Measurements from ENCODE around the gene GLT6D1. TPM values are rescaled to one million over a fixed set of nuclear protein-coding genes. Genes with fewer than 3 reads are reported as not detected.

The GLT6D1 gene
- total and polyA plus RNA-seq, 2 donors (not counting 1 experiment from before 2014, with no cell fraction given) = not detected

- no peak overlapping the region for H3K4me3 ChIP-seq (ENCODE audit: control extremely low read depth in 1 of 5, extremely low read depth in 1 of 5, insufficient read depth in 1 of 5, low read depth in 2 of 5, low read length in 4 of 5)
- TF ChIP-seq CTCF (IDR thresholded peaks at IDR 0.05) (no peak), EZH2 (IDR thresholded peaks at IDR 0.05; ENCODE audit: borderline replicate concordance, insufficient read depth, low read depth, low read length, poor library complexity, severe bottlenecking) (no peak)
- Mint-ChIP-seq H3K27me3 (no peaks in the 10 kb centered on the region), H3K4me1 (no peaks in the 10 kb centered on the region), H3K4me3 (no peak overlapping the region), H3K9me3 (ENCODE audit: insufficient read depth) (no peaks in the 10 kb centered on the region), H3K27ac (no peak overlapping the region)
- H3K79me2 ChIP-seq (ENCODE audit: control insufficient read depth, insufficient read depth, low read length) = no peaks in the 10 kb centered on the region
- intact Hi-C loops (cut with micrococcal nuclease) = no loop called here
- no peaks in the 10 kb centered on the region for H3K36me3 ChIP-seq (replicated peaks in 1 of 2; ENCODE audit: control extremely low read depth in 1 of 2, control insufficient read depth in 1 of 2, extremely low read depth in 1 of 2, insufficient read depth in 2 of 2, low read length in 1 of 2)
- no peak for ATAC-seq (ENCODE audit: low read depth)
- WGBS (ENCODE audit: insufficient coverage) = 60% methylated on average over 3 of the region's 3 CpGs
- no peak overlapping the region for H3K27ac ChIP-seq (ENCODE audit: low read length in 2 of 2)
- ChIA-PET CTCF (no interaction called here), POLR2A (no interaction called here)
- no peak overlapping the region for H3K9ac ChIP-seq (ENCODE audit: low read length)
- no peaks in the 10 kb centered on the region for H3K27me3 ChIP-seq (replicated peaks in 1 of 4; ENCODE audit: control extremely low read depth in 1 of 4, control insufficient read depth in 3 of 4, insufficient read depth in 4 of 4, low read length in 3 of 4)
- peaks cover 0 to 4% (median 0%) of the 10 kb centered on the region in 3 donors for H3K9me3 ChIP-seq (ENCODE audit: control extremely low read depth in 1 of 3, control insufficient read depth in 2 of 3, insufficient read depth in 1 of 3, low read length in 2 of 3)
- H3K4me2 ChIP-seq (replicated peaks; ENCODE audit: low read depth, low read length, poor library complexity, severe bottlenecking) = no peak overlapping the region
- no peaks in the 10 kb centered on the region for H4K20me1 ChIP-seq (ENCODE audit: control insufficient read depth, insufficient read depth, low read length, poor library complexity, severe bottlenecking)
- no peak overlapping the region for H2AFZ ChIP-seq (ENCODE audit: insufficient read depth, low read depth, low read length, poor library complexity, severe bottlenecking)
- DNase-seq = no peak
- H3K4me1 ChIP-seq (ENCODE audit: control insufficient read depth in 2 of 2, insufficient read depth in 2 of 2, low read length in 2 of 2) = no peaks in the 10 kb centered on the region
Observed at GRCh38 chr9:135663451-135663770, 24.1 kb upstream of the GLT6D1 start.

GRCh38 chr9:135662758-135663450, 23.6 kb upstream of the GLT6D1 start, which contains the start of gene LCN9:
Gene LCN9 (plus strand): TSS chr9:135663309. CDS start chr9:135663322, 13 bp downstream.
- CTCF ChIA-PET = no interaction called here
- no peak within 1 kb of the TSS for H3K27ac Mint-ChIP-seq
- no peak for ATAC-seq (ENCODE audit: low read depth)
- Histone ChIP-seq H3K9ac (ENCODE audit: low read length) (no peak within 1 kb of the TSS), H3K4me1 (ENCODE audit: control insufficient read depth in 2 of 2, insufficient read depth in 2 of 2, low read length in 2 of 2) (no peaks in the 10 kb centered on the region), H3K4me2 (replicated peaks; ENCODE audit: low read depth, low read length, poor library complexity, severe bottlenecking) (no peak within 1 kb of the TSS), H3K79me2 (ENCODE audit: control insufficient read depth, insufficient read depth, low read length) (no peaks in the 10 kb centered on the region), H3K9me3 (ENCODE audit: control extremely low read depth in 1 of 3, control insufficient read depth in 2 of 3, insufficient read depth in 1 of 3, low read length in 2 of 3) (peaks cover 0 to 4% (median 0%) of the 10 kb centered on the region in 3 donors), H3K27me3 (replicated peaks in 1 of 4; ENCODE audit: control extremely low read depth in 1 of 4, control insufficient read depth in 3 of 4, insufficient read depth in 4 of 4, low read length in 3 of 4) (no peaks in the 10 kb centered on the region), H3K36me3 (replicated peaks in 1 of 2; ENCODE audit: control extremely low read depth in 1 of 2, control insufficient read depth in 1 of 2, extremely low read depth in 1 of 2, insufficient read depth in 2 of 2, low read length in 1 of 2) (no peaks in the 10 kb centered on the region), H4K20me1 (ENCODE audit: control insufficient read depth, insufficient read depth, low read length, poor library complexity, severe bottlenecking) (no peaks in the 10 kb centered on the region), H3K4me3 (ENCODE audit: control extremely low read depth in 1 of 5, extremely low read depth in 1 of 5, insufficient read depth in 1 of 5, low read depth in 2 of 5, low read length in 4 of 5) (no peak within 1 kb of the TSS), H2AFZ (ENCODE audit: insufficient read depth, low read depth, low read length, poor library complexity, severe bottlenecking) (no peak within 1 kb of the TSS), H3K27ac (ENCODE audit: low read length in 2 of 2) (no peak within 1 kb of the TSS)
- no peaks in the 10 kb centered on the region for H3K9me3 Mint-ChIP-seq (ENCODE audit: insufficient read depth)
- POLR2A ChIA-PET = no interaction called here
- WGBS (ENCODE audit: insufficient coverage) = 88% methylated on average over 19 of the region's 25 CpGs
- intact Hi-C loops (cut with micrococcal nuclease) = no loop called here
- no peak for TF ChIP-seq EZH2 (IDR thresholded peaks at IDR 0.05; ENCODE audit: borderline replicate concordance, insufficient read depth, low read depth, low read length, poor library complexity, severe bottlenecking)
- no peak for TF ChIP-seq CTCF (IDR thresholded peaks at IDR 0.05)
- no peaks in the 10 kb centered on the region for H3K4me1 Mint-ChIP-seq
- DNase-seq = no peak
- no peaks in the 10 kb centered on the region for H3K27me3 Mint-ChIP-seq
- H3K4me3 Mint-ChIP-seq = no peak within 1 kb of the TSS
